HCT116 (cell line): ENCODE measurements around the gene S100A2. TPM values are rescaled to one million over a fixed set of nuclear protein-coding genes. Genes with fewer than 3 reads are reported as not detected.

Source experiments
- ATAC-seq: fragments of 200-7000 bp; cut with Tn5 transposase; 2 replicates; pipeline ENCODE4 v1.9.1; 2020; ENCODE audit warnings: mild to moderate bottlenecking, moderate library complexity
- BruUV-seq: library from RNA; stranded (reverse); fragments of 400-500 nt; replicated peaks from 2 replicates; lab custom pipeline; 2021; lab: Mats Ljungman, UMichigan
- CTCF ChIA-PET: fragments of 300-600 bp; sonication (Branson Sonifier 250); formaldehyde crosslinking; loops from one replicate; lab custom pipeline; 2021; ENCODE audit warnings: antibody characterized with exemption; lab: Charles Lee
- POLR2A ChIA-PET: fragments of 300-600, 350-600 bp; sonication (Branson Sonifier 250); formaldehyde crosslinking; loops from one replicate; lab custom pipeline; 2021; ENCODE audit warnings: antibody characterized with exemption; lab: Charles Lee
- RAD21 ChIA-PET, 2 experiments: fragments of 300-600 bp; sonication (Branson Sonifier 250); formaldehyde crosslinking; loops; one replicate each; lab custom pipeline; 2023; ENCODE audit warnings: low total read pairs in 2 of 2; ENCODE audit not compliant: uncharacterized antibody in 2 of 2, unreplicated experiment in 2 of 2, low non-redundant PET in 1 of 2; lab: Charles Lee
- DNase-seq: peaks from one replicate; pipeline ENCODE4 v3.0.0-alpha.2; 2010; ENCODE audit warnings: low read depth, low spot score
- H2AFZ ChIP-seq: fragments of 200-600 bp; shearing (Covaris generic), sonication (generic); 2 replicates; pipeline ENCODE4 v1.6.1; 2017; ENCODE audit warnings: low read depth, mixed run types, mixed read lengths, antibody characterized with exemption, low read length; ENCODE audit not compliant: poor library complexity, severe bottlenecking
- H3K27ac ChIP-seq: 2 replicates; pipeline ENCODE4 v1.5.1; 2012; ENCODE audit warnings: low read depth, low read length
- H3K27me3 ChIP-seq: fragments of 200-600 bp; sonication (generic); 2 replicates; pipeline ENCODE4 v1.6.1; 2016; ENCODE audit warnings: mixed run types, low read length, mixed read lengths; ENCODE audit not compliant: insufficient read depth
- H3K36me3 ChIP-seq, 2 experiments: fragments of 200-500 bp in 1 of 2; fragments of 200-600 bp in 1 of 2; sonication (Bioruptor generic) in 1 of 2; sonication (generic) in 1 of 2; 2 replicates each; pipeline versions ENCODE4 v1.5.1 to v1.6.1; 2014 to 2016; ENCODE audit warnings: low read length in 2 of 2, inconsistent platforms in 1 of 2, mixed read lengths in 1 of 2, mixed run types in 1 of 2; ENCODE audit not compliant: insufficient read depth in 2 of 2, control insufficient read depth in 1 of 2
- H3K4me1 ChIP-seq, 2 experiments: fragments of 200-600 bp in 1 of 2; sonication (generic) in 1 of 2; 2 replicates each; pipeline versions ENCODE4 v1.5.1 to v1.6.1; 2012 to 2017; ENCODE audit warnings: low read length in 2 of 2, inconsistent platforms in 1 of 2, mild to moderate bottlenecking in 1 of 2, mixed read lengths in 1 of 2, mixed run types in 1 of 2, moderate library complexity in 1 of 2; ENCODE audit not compliant: insufficient read depth in 2 of 2, control insufficient read depth in 1 of 2
- H3K4me2 ChIP-seq: fragments of 200-600 bp; sonication (generic); 2 replicates; pipeline ENCODE4 v1.6.1; 2017; ENCODE audit warnings: mixed run types, low read length, mixed read lengths
- H3K4me3 ChIP-seq, 2 experiments: fragments of 200-600 bp in 1 of 2; sonication (generic) in 1 of 2; replicated peaks in 1 of 2; 2 replicates each; pipeline ENCODE4 v1.5.1; 2011 to 2016; ENCODE audit warnings: low read length in 2 of 2, control low read depth in 1 of 2, low read depth in 1 of 2, mild to moderate bottlenecking in 1 of 2, mixed read lengths in 1 of 2, mixed run types in 1 of 2
- H3K79me2 ChIP-seq: fragments of 200-600 bp; sonication (generic); 2 replicates; pipeline ENCODE4 v1.6.1; 2017; ENCODE audit warnings: mild to moderate bottlenecking, mixed run types, low read length, moderate library complexity, mixed read lengths; ENCODE audit not compliant: insufficient read depth
- H3K9ac ChIP-seq: fragments of 200-600 bp; sonication (generic); 2 replicates; pipeline ENCODE4 v1.6.1; 2016; ENCODE audit warnings: low read length, mixed read lengths
- H3K9me2 ChIP-seq: fragments of 200-600 bp; sonication (generic), shearing (Covaris generic); 2 replicates; pipeline ENCODE4 v1.6.1; 2017; ENCODE audit warnings: mixed run types, mild to moderate bottlenecking, moderate library complexity; ENCODE audit not compliant: insufficient read depth
- H3K9me3 ChIP-seq, 2 experiments: fragments of 200-500 bp in 1 of 2; fragments of 200-600 bp in 1 of 2; sonication (Bioruptor generic) in 1 of 2; sonication (generic) in 1 of 2; 2 replicates each; pipeline ENCODE4 v1.6.1; 2014 to 2017; ENCODE audit warnings: low read length in 2 of 2, mixed read lengths in 2 of 2, inconsistent platforms in 1 of 2, low read depth in 1 of 2, mild to moderate bottlenecking in 1 of 2, mixed run types in 1 of 2, moderate library complexity in 1 of 2; ENCODE audit not compliant: control insufficient read depth in 1 of 2, insufficient read depth in 1 of 2
- H4K20me1 ChIP-seq: fragments of 200-600 bp; sonication (generic), shearing (Covaris generic); 2 replicates; pipeline ENCODE4 v1.6.1; 2017; ENCODE audit warnings: mixed run types, mild to moderate bottlenecking, moderate library complexity; ENCODE audit not compliant: insufficient read depth
- CBX3 ChIP-seq: IDR thresholded peaks from 2 replicates; pipeline ENCODE4 v1.6.1; 2012; ENCODE audit warnings: low read depth
- CEBPB ChIP-seq: IDR thresholded peaks from 2 replicates; pipeline ENCODE4 v1.6.1; 2012; ENCODE audit warnings: low read depth
- CTCF ChIP-seq, 3 experiments: fragments of 200-600 bp in 1 of 3; sonication (generic) in 1 of 3; IDR thresholded peaks in 2 of 3; conservative IDR thresholded peaks in 1 of 3; 2 replicates each; pipeline ENCODE4 v1.5.1; 2012 to 2017; ENCODE audit warnings: low read depth in 2 of 3, low read length in 2 of 3, antibody characterized with exemption in 1 of 3, borderline replicate concordance in 1 of 3, control low read depth in 1 of 3, mild to moderate bottlenecking in 1 of 3, mixed read lengths in 1 of 3, mixed run types in 1 of 3, moderate library complexity in 1 of 3; ENCODE audit not compliant: insufficient read depth in 1 of 3
- EGR1 ChIP-seq: IDR thresholded peaks from 2 replicates; pipeline ENCODE4 v1.6.1; 2012; ENCODE audit warnings: low read depth
- ELF1 ChIP-seq: IDR thresholded peaks from 2 replicates; pipeline ENCODE4 v1.6.1; 2012; ENCODE audit warnings: low read depth, borderline replicate concordance
- EZH2 ChIP-seq: fragments of 200-600 bp; sonication (generic); IDR thresholded peaks from 2 replicates; pipeline ENCODE4 v1.6.1; 2017; ENCODE audit warnings: antibody characterized with exemption, mixed run types
- FOSL1 ChIP-seq: IDR thresholded peaks from 2 replicates; pipeline ENCODE4 v1.6.1; 2012; ENCODE audit warnings: low read depth
- JUND ChIP-seq: IDR thresholded peaks from 2 replicates; pipeline ENCODE4 v1.6.1; 2012
- POLR2A ChIP-seq: IDR thresholded peaks from 2 replicates; pipeline ENCODE4 v1.7.0; 2011; ENCODE audit warnings: borderline replicate concordance; ENCODE audit not compliant: insufficient read depth, insufficient read length; ENCODE audit errors: extremely low read depth
- POLR2AphosphoS5 ChIP-seq: IDR thresholded peaks from 2 replicates; pipeline ENCODE4 v1.6.1; 2011; ENCODE audit warnings: mild to moderate bottlenecking, low read depth, low read length, moderate library complexity
- RAD21 ChIP-seq: IDR thresholded peaks from 2 replicates; pipeline ENCODE4 v1.6.1; 2012; ENCODE audit warnings: low read depth, mild to moderate bottlenecking
- SIN3A ChIP-seq: IDR thresholded peaks from 2 replicates; pipeline ENCODE4 v1.6.1; 2012; ENCODE audit warnings: low read depth
- SP1 ChIP-seq: IDR thresholded peaks from 2 replicates; pipeline ENCODE4 v1.6.1; 2012; ENCODE audit warnings: low read depth
- SRF ChIP-seq: IDR thresholded peaks from 2 replicates; pipeline ENCODE4 v1.6.1; 2012; ENCODE audit warnings: low read depth
- TCF7L2 ChIP-seq: IDR thresholded peaks from 2 replicates; pipeline ENCODE4 v1.7.0; 2011; ENCODE audit warnings: borderline replicate concordance, inconsistent platforms; ENCODE audit not compliant: insufficient read depth, insufficient read length; ENCODE audit errors: extremely low read depth
- ZFX ChIP-seq: fragments of 450-650 bp; IDR thresholded peaks from 2 replicates; pipeline ENCODE4 v1.6.1; 2017
- ZNF274 ChIP-seq: fragments of 200-500 bp; sonication (Bioruptor generic); IDR thresholded peaks from 2 replicates; pipeline ENCODE4 v1.6.1; 2014; ENCODE audit warnings: mild to moderate bottlenecking, low read depth, low read length, inconsistent platforms
- intact Hi-C: fragments of 100-400 bp; cut with micrococcal nuclease; formaldehyde crosslinking; loops from 2 replicates; pipeline ENCODE4 v1.10.0; 2022
- total RNA-seq: library from RNA; stranded (reverse); gene quantifications from one replicate; pipeline ENCODE4 v1.2.1, GENCODE V29; 2021; ENCODE audit not compliant: unreplicated experiment
- TF ChIP-seq, protein P1 (sequence below): IDR thresholded peaks from 2 replicates; pipeline ENCODE4 v1.6.1; 2011; ENCODE audit warnings: mild to moderate bottlenecking, low read length, moderate library complexity; ENCODE audit not compliant: insufficient replicate concordance; ENCODE audit errors: extremely low read depth
- TF ChIP-seq, protein P2 (sequence below): IDR thresholded peaks from 2 replicates; pipeline ENCODE4 v1.6.1; 2012; ENCODE audit warnings: low read depth
- TF ChIP-seq, protein P3 (sequence below): IDR thresholded peaks from 2 replicates; pipeline ENCODE4 v1.6.1; 2012

S100A2 gene
- total RNA-seq, 1 experiment from 2014 or later = 24.8 TPM

- H3K4me2 ChIP-seq = peak overlapping the region; percentile 33; the same call in 1 of the 2 replicates
- no peak for ATAC-seq
- no peaks in the 10 kb centered on the region for H3K79me2 ChIP-seq
- no peaks in the 10 kb centered on the region for H3K36me3 ChIP-seq
- no peak for DNase-seq
- ChIA-PET RAD21 (interaction anchor here in 1 of 2 experiments (0.6 kb wide), 1 partner anchor 148 kb away, joined by 5 read pairs; no protein-coding TSS in a partner anchor), POLR2A (interaction anchor here (0.9 to 2.8 kb wide), 5 partner anchors 9 to 41 kb away, joined by 4 to 10 read pairs (median 5); partner anchors contain the start of gene S100A6), CTCF (interaction anchor here (0.7 to 1.7 kb wide), 6 partner anchors 8 to 47 kb away, joined by 3 to 7 read pairs (median 4); no protein-coding TSS in a partner anchor)
- peak overlapping the region; percentile 38; the same call in 1 of the 2 replicates for H3K27ac ChIP-seq
- H3K4me1 ChIP-seq = peaks cover 30 to 38% of the 10 kb centered on the region in 2 experiments
- no peak overlapping the region for H3K9ac ChIP-seq
- TF ChIP-seq CEBPB = no peak
- no peak for TF ChIP-seq EZH2
- no peak for TF ChIP-seq ZNF274
- TF ChIP-seq, protein P1, sequence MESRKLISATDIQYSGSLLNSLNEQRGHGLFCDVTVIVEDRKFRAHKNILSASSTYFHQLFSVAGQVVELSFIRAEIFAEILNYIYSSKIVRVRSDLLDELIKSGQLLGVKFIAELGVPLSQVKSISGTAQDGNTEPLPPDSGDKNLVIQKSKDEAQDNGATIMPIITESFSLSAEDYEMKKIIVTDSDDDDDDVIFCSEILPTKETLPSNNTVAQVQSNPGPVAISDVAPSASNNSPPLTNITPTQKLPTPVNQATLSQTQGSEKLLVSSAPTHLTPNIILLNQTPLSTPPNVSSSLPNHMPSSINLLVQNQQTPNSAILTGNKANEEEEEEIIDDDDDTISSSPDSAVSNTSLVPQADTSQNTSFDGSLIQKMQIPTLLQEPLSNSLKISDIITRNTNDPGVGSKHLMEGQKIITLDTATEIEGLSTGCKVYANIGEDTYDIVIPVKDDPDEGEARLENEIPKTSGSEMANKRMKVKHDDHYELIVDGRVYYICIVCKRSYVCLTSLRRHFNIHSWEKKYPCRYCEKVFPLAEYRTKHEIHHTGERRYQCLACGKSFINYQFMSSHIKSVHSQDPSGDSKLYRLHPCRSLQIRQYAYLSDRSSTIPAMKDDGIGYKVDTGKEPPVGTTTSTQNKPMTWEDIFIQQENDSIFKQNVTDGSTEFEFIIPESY = no peak
- no peak for TF ChIP-seq SRF
- no peak for TF ChIP-seq JUND
- no peak for TF ChIP-seq CTCF (IDR thresholded peaks at IDR 0.05 in 2 of 3, conservative IDR thresholded peaks at IDR 0.05 in 1 of 3; ENCODE audit: borderline replicate concordance in 1 of 3, insufficient read depth in 1 of 3, low read depth in 2 of 3, low read length in 2 of 3)
- TF ChIP-seq ELF1 = no peak
- no peak for TF ChIP-seq CBX3
- TF ChIP-seq, protein P2, sequence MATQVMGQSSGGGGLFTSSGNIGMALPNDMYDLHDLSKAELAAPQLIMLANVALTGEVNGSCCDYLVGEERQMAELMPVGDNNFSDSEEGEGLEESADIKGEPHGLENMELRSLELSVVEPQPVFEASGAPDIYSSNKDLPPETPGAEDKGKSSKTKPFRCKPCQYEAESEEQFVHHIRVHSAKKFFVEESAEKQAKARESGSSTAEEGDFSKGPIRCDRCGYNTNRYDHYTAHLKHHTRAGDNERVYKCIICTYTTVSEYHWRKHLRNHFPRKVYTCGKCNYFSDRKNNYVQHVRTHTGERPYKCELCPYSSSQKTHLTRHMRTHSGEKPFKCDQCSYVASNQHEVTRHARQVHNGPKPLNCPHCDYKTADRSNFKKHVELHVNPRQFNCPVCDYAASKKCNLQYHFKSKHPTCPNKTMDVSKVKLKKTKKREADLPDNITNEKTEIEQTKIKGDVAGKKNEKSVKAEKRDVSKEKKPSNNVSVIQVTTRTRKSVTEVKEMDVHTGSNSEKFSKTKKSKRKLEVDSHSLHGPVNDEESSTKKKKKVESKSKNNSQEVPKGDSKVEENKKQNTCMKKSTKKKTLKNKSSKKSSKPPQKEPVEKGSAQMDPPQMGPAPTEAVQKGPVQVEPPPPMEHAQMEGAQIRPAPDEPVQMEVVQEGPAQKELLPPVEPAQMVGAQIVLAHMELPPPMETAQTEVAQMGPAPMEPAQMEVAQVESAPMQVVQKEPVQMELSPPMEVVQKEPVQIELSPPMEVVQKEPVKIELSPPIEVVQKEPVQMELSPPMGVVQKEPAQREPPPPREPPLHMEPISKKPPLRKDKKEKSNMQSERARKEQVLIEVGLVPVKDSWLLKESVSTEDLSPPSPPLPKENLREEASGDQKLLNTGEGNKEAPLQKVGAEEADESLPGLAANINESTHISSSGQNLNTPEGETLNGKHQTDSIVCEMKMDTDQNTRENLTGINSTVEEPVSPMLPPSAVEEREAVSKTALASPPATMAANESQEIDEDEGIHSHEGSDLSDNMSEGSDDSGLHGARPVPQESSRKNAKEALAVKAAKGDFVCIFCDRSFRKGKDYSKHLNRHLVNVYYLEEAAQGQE = no peak
- no peak for TF ChIP-seq POLR2AphosphoS5
- TF ChIP-seq POLR2A = no peak
- TF ChIP-seq, protein P3, sequence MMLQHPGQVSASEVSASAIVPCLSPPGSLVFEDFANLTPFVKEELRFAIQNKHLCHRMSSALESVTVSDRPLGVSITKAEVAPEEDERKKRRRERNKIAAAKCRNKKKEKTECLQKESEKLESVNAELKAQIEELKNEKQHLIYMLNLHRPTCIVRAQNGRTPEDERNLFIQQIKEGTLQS = no peak
- TF ChIP-seq SIN3A = no peak
- no peak for TF ChIP-seq SP1
- no peak for TF ChIP-seq ZFX
- no peak for TF ChIP-seq TCF7L2
- TF ChIP-seq RAD21 = no peak
- TF ChIP-seq FOSL1 = no peak
- no peak for TF ChIP-seq EGR1
- H3K4me3 ChIP-seq = no peak overlapping the region
- no peak overlapping the region for H2AFZ ChIP-seq
- H3K27me3 ChIP-seq = no peaks in the 10 kb centered on the region
- H3K9me3 ChIP-seq = no peaks in the 10 kb centered on the region
- BruUV-seq = no TSS peak
- intact Hi-C loops = no loop called here
- H3K9me2 ChIP-seq = no peaks in the 10 kb centered on the region
- no peaks in the 10 kb centered on the region for H4K20me1 ChIP-seq
Observed at GRCh38 chr1:153525088-153525728, 40.4 kb downstream of the S100A2 start.
